Measurements from ENCODE around the gene SYNE2. TPM values are rescaled to one million over a fixed set of nuclear protein-coding genes. Genes with fewer than 3 reads are reported as not detected.

SYNE2 gene
- total and polyA plus RNA-seq, 2 donors (not counting 1 experiment from before 2014, with no cell fraction given): 3.1 to 15.4 TPM

GRCh38 chr14:63964113-63964512 lies 111.3 kb downstream of the SYNE2 start:
- Histone ChIP-seq H3K4me2 (ENCODE audit: extremely low read depth, insufficient read depth, low read length) (no peak overlapping the region), H3K4me3 (replicated peaks in 1 of 4; ENCODE audit: control extremely low read depth in 1 of 4, insufficient read depth in 1 of 4, low read depth in 3 of 4, low read length in 4 of 4) (no peak overlapping the region), H2AFZ (ENCODE audit: low read length) (no peak overlapping the region), H3K27me3 (ENCODE audit: control insufficient read depth, insufficient read depth, low read length) (no peaks in the 10 kb centered on the region), H3K9ac (ENCODE audit: insufficient read depth, low read length) (no peak overlapping the region), H3K4me1 (ENCODE audit: control insufficient read depth, extremely low read depth, insufficient read depth, low read length) (no peaks in the 10 kb centered on the region), H3K36me3 (ENCODE audit: control insufficient read depth, insufficient read depth, low read length) (no peaks in the 10 kb centered on the region), H4K20me1 (ENCODE audit: control insufficient read depth, extremely low read depth, insufficient read depth, low read length) (no peaks in the 10 kb centered on the region), H3K9me3 (ENCODE audit: control insufficient read depth, insufficient read depth, low read depth, low read length) (no peaks in the 10 kb centered on the region), H3K79me2 (ENCODE audit: control insufficient read depth, insufficient read depth, low read length) (no peaks in the 10 kb centered on the region), H3K27ac (ENCODE audit: insufficient read depth, low read length) (no peak overlapping the region)
- no peak for TF ChIP-seq CTCF (conservative IDR thresholded peaks at IDR 0.05 in 1 of 2, IDR thresholded peaks at IDR 0.05 in 1 of 2; ENCODE audit: low read depth in 1 of 2, low read length in 2 of 2)
- no peak for TF ChIP-seq EZH2 (IDR thresholded peaks at IDR 0.05; ENCODE audit: low read length, missing control alignments)
- DNase-seq (ENCODE audit: low read depth in 2 of 2): peak in 1 of 2 donors; percentile 42

GRCh38 chr14:63966407-63966806 lies 113.6 kb downstream of the SYNE2 start:
- Histone ChIP-seq H4K20me1 (ENCODE audit: control insufficient read depth, extremely low read depth, insufficient read depth, low read length) (no peaks in the 10 kb centered on the region), H3K9me3 (ENCODE audit: control insufficient read depth, insufficient read depth, low read depth, low read length) (no peaks in the 10 kb centered on the region), H3K27ac (ENCODE audit: insufficient read depth, low read length) (no peak overlapping the region), H2AFZ (ENCODE audit: low read length) (no peak overlapping the region), H3K4me2 (ENCODE audit: extremely low read depth, insufficient read depth, low read length) (no peak overlapping the region), H3K4me1 (ENCODE audit: control insufficient read depth, extremely low read depth, insufficient read depth, low read length) (no peaks in the 10 kb centered on the region), H3K79me2 (ENCODE audit: control insufficient read depth, insufficient read depth, low read length) (no peaks in the 10 kb centered on the region), H3K9ac (ENCODE audit: insufficient read depth, low read length) (no peak overlapping the region), H3K36me3 (ENCODE audit: control insufficient read depth, insufficient read depth, low read length) (no peaks in the 10 kb centered on the region), H3K27me3 (ENCODE audit: control insufficient read depth, insufficient read depth, low read length) (no peaks in the 10 kb centered on the region), H3K4me3 (replicated peaks in 1 of 4; ENCODE audit: control extremely low read depth in 1 of 4, insufficient read depth in 1 of 4, low read depth in 3 of 4, low read length in 4 of 4) (no peak overlapping the region)
- TF ChIP-seq EZH2 (IDR thresholded peaks at IDR 0.05; ENCODE audit: low read length, missing control alignments): no peak
- TF ChIP-seq CTCF (conservative IDR thresholded peaks at IDR 0.05 in 1 of 2, IDR thresholded peaks at IDR 0.05 in 1 of 2; ENCODE audit: low read depth in 1 of 2, low read length in 2 of 2): no peak
- no peak for DNase-seq (ENCODE audit: low read depth in 2 of 2)

GRCh38 chr14:63972323-63972932 lies 119.6 kb downstream of the SYNE2 start:
- H3K4me2 ChIP-seq (ENCODE audit: extremely low read depth, insufficient read depth, low read length): no peak overlapping the region
- H3K27me3 ChIP-seq (ENCODE audit: control insufficient read depth, insufficient read depth, low read length): no peaks in the 10 kb centered on the region
- no peaks in the 10 kb centered on the region for H3K9me3 ChIP-seq (ENCODE audit: control insufficient read depth, insufficient read depth, low read depth, low read length)
- no peak overlapping the region for H3K27ac ChIP-seq (ENCODE audit: insufficient read depth, low read length)
- H3K79me2 ChIP-seq (ENCODE audit: control insufficient read depth, insufficient read depth, low read length): no peaks in the 10 kb centered on the region
- H3K4me3 ChIP-seq (replicated peaks in 1 of 4; ENCODE audit: control extremely low read depth in 1 of 4, insufficient read depth in 1 of 4, low read depth in 3 of 4, low read length in 4 of 4): no peak overlapping the region
- DNase-seq (ENCODE audit: low read depth in 2 of 2): no peak
- no peaks in the 10 kb centered on the region for H4K20me1 ChIP-seq (ENCODE audit: control insufficient read depth, extremely low read depth, insufficient read depth, low read length)
- no peak overlapping the region for H2AFZ ChIP-seq (ENCODE audit: low read length)
- no peaks in the 10 kb centered on the region for H3K4me1 ChIP-seq (ENCODE audit: control insufficient read depth, extremely low read depth, insufficient read depth, low read length)
- no peak for TF ChIP-seq EZH2 (IDR thresholded peaks at IDR 0.05; ENCODE audit: low read length, missing control alignments)
- TF ChIP-seq CTCF (conservative IDR thresholded peaks at IDR 0.05 in 1 of 2, IDR thresholded peaks at IDR 0.05 in 1 of 2; ENCODE audit: low read depth in 1 of 2, low read length in 2 of 2): no peak
- H3K9ac ChIP-seq (ENCODE audit: insufficient read depth, low read length): no peak overlapping the region
- no peaks in the 10 kb centered on the region for H3K36me3 ChIP-seq (ENCODE audit: control insufficient read depth, insufficient read depth, low read length)

All from fibroblast of lung (primary cell).